ENCODE data around the gene LCNL1.

- TF ChIP-seq MAX (IDR thresholded peaks at IDR 0.05) (no peak), CTCF (IDR thresholded peaks at IDR 0.05; ENCODE audit: low read depth, low read length, missing input control) (no peak), SP1 (IDR thresholded peaks at IDR 0.05) (no peak), REST (IDR thresholded peaks at IDR 0.05) (no peak), GABPA (IDR thresholded peaks at IDR 0.05 in 1 of 2, conservative IDR thresholded peaks at IDR 0.05 in 1 of 2) (no peak), EGR1 (IDR thresholded peaks at IDR 0.05; ENCODE audit: low read depth in 2 of 2) (no peak), YY1 (IDR thresholded peaks at IDR 0.05) (no peak), RAD21 (IDR thresholded peaks at IDR 0.05) (no peak), FOXA1 (IDR thresholded peaks at IDR 0.05) (no peak), ZBTB33 (IDR thresholded peaks at IDR 0.05) (no peak), JUND (IDR thresholded peaks at IDR 0.05) (no peak)
Observed at GRCh38 chr9:137018761-137019559, 36.2 kb downstream of the LCNL1 start.
